Activated CD8-positive, alpha-beta memory T cell treated with anti-CD3 and anti-CD28 coated beads for 24 hours (primary cell): ENCODE measurements around the gene PLCB1.
"Not testable (repeated sequence)": the region's sequence is repeated elsewhere in the genome, so short reads cannot be mapped to it uniquely, and the experiment has no call there.

Source experiments
- DNase-seq: peaks from one replicate; pipeline ENCODE4 v3.0.0-alpha.2; 2020

PLCB1 gene

DNA sequence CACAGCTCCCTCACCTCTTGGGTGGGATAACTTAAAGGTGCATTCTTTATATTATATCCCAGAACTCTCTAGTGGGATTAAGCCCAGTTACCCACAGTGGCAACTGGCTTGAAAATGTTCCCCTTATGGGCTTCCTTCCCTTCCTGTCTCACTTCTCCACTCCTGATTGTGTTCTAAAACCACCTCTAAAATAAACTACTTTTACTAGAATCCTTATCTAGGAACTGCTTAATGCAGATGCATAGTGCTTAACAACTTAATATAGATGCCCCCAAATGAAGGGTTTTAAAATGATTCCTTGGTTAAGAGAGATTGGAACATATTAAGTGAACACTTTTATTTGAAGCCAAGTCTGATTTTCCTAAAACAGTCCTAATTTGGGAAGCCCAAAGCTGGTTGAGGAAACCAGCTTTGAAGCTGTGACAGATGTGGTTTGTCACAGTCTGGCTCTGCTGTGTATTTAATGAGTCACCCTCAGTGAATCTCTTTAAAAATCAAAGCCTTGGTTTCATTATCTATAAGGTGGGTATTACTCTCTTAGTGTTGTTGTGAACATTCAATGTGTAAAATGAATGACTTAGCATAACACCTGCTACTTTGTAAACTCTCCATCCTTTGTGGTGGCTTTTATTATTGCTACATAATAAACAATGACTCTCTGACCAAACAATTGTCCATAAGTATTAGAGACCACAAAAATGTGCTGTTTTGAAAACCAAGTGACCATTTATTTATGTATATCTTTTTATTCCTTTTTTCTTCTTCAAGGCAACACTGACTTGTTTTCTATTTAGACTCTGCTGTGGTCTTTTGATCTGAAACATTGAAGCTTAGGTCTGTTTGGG is 24.4 kb downstream of the PLCB1 start:
- no peak for DNase-seq

DNA sequence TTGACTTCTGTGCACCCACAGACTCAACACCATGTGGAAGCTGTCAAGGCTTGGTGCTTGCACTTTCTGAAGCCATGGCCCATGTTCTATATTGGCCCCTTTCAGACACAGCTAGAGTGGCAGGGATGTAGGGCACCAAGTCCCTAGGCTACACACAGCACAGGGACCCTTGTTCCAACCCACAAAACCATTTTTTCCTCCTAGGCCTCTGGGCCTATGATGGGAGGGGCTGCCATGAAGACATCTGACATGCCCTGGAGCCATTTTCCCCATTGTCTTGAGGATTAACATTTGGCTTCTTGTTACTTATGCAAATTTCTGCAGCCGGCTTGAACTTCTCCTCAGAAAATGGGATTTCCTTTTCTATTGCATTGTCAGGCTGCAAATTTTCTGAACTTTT is 27.2 kb downstream of the PLCB1 start:
- DNase-seq = not testable (repeated sequence)

- DNase-seq = no peak
Observed at GRCh38 chr20:8161264-8162071, 29.4 kb downstream of the PLCB1 start.

DNA sequence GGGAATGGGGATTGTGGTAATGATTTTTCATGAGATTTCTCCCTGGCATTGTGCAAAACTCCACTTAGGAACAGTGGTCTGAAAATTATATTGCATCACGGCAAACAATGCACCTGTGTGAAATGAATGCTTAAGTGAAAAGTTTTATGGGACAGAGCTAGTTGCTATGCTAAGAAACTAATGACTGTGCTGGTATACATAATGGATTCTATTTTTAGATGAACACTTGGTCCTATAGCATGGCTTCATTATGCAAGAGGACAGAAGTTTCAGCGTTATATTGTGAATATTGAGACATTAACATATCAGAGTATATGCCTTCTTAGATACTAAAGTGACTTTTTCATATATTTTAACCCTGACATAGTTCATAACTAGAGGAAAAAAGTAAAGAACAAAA is 30.5 kb downstream of the PLCB1 start:
- DNase-seq = no peak

DNA sequence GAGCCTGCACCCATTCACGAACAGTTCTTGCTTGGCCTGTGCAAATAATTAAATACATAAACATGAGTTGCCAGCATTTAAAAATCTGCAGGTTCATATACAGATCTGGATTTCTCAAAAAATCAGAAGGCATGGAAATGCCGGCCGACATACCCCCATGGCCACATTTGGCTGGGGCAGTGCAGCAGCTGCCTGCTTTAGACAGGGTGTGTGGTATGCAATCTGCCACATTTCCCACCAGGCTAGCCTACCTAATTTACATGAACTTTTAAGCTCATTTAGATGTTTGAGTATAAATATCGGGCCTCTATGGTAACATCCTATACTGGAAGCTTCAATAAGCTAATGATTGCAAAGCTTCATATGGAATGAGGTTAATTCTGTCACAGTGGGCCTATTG is 31.5 kb downstream of the PLCB1 start:
- DNase-seq = no peak

- DNase-seq = no peak
Observed at GRCh38 chr20:8166730-8167129, 34.7 kb downstream of the PLCB1 start.

DNA sequence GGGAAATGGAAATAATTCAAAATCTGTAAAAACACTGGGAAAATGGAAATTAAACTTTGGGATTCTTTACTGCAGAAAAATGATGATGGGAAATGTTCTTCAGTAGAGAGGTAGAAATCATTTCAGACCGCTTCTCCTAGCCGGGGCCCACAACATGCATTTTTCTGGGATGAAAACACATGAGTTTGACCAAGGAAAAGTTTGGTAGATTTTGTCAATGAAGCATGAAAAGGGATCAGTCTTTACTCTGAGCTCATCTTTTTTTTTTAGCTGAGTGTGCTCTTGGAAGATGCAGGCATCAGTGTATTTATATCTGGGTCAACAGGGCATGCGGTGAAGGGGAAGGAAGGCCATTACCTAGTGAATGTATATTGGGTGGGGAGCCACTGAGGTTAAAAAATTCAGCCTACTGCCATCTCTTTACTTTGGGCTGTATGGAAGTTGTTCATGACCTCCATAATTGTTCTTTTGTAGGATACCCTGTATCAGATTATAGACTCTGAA is 36.8 kb downstream of the PLCB1 start:
- DNase-seq = no peak

DNA sequence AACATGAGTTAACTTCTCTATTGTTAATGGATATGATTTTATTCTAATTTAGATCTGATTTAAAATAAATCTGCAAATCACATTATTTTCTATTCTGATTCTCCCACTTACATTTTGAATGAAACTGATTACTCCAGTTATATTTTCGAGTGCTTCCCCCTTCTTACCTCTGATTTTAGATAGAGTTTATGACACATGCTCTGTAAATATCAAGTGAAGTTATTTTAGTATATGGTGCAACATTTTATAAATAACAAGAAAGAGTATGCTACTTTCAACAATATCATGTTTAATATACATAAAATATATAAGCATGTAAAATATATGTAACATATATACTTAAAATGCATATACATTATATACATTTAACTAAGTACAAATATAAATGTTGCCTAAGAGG is 38.9 kb downstream of the PLCB1 start:
- DNase-seq = no peak

GRCh38 chr20:8172191-8172590 is 40.1 kb downstream of the PLCB1 start:
- no peak for DNase-seq

DNA sequence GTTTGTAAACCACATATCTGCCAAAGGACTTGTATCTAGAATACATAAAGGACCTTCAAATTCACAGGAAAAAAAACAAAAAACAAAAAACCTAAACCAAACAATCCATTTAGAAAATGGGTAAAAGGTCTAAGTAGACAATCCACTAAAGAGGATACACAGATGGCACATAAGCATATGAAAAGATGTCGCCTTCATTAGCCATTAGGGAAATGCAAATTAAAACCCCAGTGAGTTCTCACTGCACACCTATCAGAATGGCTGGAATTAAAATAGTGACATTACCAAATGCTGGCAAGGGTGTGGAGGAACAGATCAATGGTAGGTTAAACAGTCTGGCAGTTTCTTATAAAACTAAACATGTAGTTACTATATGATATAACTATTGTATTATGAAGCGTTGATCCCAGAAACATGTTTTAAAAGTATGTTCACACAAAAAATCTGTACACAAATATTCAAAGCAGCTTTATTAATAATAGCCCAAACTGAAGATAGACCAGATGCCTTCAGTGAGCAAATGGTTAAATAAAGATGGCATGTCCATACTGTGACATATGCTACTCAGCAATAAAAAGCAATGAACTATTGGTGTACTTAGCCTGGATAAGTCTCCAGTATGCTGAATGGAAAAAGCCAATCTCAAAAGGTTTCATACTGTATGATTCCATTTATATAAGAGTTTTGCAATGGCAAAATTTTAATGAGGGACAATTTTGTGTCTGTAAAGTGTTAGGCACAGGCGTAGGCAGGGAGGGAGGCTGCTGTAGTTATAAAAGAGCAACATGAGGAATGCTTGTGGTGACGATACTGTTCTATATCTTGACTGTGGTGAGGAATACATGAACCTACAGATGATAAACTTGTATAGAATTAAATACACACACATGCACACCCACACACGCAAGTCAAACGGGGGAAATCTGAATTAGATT is 43.9 kb downstream of the PLCB1 start:
- DNase-seq = no peak

DNA sequence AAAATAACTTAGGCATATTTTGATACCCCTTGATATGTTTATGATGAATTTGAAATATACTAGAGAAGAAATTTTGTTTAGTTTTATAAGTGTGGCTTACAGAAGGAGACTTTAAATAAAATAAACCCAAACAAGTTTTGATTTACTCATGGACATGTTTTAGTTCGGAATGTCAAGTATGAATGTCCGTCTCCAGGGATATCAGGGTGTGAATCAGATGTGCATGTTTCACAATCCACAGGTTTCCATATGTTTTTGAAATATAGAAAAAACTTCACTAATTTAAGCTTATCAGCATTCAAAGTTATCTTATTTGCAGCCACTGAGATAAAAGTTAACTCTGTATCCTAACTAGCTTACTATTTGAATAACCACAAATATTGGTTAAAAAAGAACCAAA is 51.5 kb downstream of the PLCB1 start:
- no peak for DNase-seq

- DNase-seq = no peak
Observed at GRCh38 chr20:8187740-8188139, 55.7 kb downstream of the PLCB1 start.

- no peak for DNase-seq
Observed at GRCh38 chr20:8190043-8190880, 58.2 kb downstream of the PLCB1 start.

DNA sequence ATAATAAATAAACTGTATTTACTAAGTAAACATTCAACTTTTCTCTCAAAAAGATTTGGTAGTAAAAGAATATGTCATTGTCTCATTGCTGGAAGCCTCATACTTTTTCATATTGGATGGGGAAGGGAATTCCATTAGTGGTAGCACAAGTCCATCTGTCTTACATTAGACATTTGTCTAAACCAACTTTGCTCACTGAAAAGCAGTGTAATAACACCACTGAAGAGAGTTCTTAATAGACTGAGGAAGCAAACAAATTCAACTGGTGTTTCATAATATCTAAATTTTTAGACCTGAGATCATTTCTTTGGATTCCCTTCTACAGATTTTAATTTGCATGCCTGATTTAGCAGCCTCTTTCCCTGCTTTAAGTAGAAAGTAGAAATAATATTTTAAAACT is 62.7 kb downstream of the PLCB1 start:
- DNase-seq = no peak

GRCh38 chr20:8196096-8196495 is 64.0 kb downstream of the PLCB1 start:
- DNase-seq = no peak

- no peak for DNase-seq
Observed at GRCh38 chr20:8200220-8200619, 68.2 kb downstream of the PLCB1 start.

DNA sequence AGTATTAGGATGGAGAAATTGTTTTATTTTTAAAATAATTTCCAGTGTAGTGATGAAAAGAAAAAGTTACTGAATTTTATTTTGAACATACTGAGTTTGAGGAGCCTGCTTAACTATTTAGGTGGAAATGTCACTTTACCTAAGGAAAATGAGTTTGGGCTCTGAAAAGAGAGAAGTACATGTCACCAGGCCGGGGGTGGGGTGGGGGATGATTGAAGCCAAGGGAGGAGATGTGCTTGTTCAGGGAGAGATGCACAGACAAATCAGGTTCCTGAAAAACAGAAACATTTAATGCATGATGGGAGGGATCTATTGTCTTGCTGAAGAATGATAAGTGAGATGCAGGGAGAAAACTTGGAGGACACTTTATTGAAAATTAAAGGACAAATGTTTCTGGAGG is 71.3 kb downstream of the PLCB1 start:
- no peak for DNase-seq

GRCh38 chr20:8205996-8206395 is 73.9 kb downstream of the PLCB1 start:
- DNase-seq = no peak

- DNase-seq = no peak
Observed at GRCh38 chr20:8208226-8208625, 76.2 kb downstream of the PLCB1 start.

DNA sequence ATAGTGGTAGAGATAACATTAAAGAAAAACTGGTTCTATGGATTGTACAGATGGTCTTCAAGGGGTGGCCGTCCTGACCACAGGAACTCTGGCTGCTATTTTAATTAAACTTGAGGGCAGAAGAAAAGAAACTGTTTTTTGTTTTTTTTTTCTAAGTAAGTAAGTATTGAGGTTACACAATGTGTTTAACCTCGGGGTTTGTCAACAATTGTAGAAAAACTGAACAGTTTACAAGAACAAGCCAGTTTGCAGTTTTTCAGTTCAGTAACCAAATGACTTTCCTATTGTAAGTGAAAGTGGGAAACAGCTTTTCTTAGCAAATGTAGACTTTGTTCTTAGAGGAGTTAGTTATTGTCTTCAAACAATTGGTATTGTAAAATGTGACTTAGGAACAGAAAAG is 77.0 kb downstream of the PLCB1 start:
- no peak for DNase-seq

DNA sequence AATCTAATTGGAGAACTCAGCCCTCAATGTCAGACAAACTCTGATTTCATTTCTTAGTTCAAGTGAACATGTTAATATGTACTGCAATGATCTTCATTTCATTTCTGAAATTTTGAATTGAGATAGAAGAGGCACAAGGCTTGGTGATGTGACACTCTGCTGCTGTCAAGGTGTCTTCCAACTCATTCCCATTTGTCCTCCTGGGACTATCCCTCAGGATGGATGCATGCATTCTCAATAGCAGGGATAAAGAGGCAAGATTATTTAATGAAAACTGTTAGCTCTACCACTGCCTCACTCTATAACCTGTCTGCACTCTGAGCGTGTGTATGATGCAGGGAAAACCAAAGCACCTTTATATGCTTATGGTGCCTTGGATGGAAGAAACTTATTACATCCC is 78.7 kb downstream of the PLCB1 start:
- no peak for DNase-seq

DNA sequence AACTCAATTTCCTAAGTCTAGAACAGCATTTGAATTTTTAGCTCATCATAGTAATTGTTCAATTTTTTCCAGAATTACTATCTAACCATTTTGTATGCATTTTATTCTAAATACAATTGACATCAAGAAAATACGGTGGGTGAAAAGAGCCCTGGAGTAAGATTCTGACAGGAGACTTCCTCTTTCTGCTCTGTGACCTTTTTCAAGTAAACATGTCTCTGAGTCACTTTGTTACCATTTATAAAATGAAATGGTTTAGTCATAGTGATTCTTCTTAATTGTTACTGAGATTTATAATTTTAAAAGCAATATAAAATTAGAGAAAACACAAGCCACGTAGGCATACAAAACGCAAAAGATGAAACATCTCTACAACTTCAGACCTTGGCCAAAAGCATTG is 80.2 kb downstream of the PLCB1 start:
- no peak for DNase-seq
